ENCODE measurements around the gene NFYC.

Gene NFYC

DNA sequence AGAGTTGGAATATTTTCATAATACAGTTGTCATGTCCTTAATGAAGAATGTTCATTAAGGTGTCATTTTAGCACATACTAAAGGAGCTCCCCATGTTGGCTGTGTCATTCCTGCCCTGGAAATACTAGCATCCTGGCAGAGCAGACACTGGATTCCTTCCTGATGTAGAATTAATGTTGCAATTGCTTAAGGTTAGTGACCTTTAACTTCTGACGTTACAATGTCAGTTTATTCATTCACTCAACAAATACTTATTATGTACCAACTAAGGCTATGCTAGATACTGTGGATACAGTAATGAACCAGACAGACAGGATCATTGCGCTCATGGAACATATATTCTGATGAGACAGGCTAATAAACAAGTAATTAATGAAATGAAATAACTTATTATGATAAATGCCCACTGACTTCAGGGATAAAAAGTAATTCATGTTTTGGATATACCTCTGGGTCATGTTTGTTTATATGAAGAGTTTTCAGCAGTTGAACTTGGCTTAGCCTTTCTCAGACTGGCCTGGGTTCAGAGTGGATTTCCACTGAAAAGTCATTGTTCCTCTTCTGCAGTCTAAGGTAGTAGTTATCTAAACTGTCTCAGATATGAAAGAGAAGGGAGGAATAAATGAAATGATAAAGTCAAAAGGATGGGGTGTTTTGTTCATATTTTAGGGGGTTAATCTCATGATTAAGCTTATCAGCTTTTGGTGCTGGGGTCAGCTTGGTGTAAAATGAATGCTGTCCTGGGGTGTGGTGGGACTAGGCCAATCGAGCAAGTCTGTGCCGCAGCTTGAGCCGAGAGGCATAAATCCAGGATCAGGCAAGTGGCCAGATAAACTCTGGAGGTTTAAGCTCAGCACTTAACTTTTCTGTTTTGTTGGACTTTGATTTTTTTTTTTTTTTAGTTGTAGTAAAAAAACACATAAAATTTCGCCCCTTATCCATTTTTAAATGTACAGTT, 48.8 kb downstream of the NFYC start:
- DNase-seq = no peak

DNA sequence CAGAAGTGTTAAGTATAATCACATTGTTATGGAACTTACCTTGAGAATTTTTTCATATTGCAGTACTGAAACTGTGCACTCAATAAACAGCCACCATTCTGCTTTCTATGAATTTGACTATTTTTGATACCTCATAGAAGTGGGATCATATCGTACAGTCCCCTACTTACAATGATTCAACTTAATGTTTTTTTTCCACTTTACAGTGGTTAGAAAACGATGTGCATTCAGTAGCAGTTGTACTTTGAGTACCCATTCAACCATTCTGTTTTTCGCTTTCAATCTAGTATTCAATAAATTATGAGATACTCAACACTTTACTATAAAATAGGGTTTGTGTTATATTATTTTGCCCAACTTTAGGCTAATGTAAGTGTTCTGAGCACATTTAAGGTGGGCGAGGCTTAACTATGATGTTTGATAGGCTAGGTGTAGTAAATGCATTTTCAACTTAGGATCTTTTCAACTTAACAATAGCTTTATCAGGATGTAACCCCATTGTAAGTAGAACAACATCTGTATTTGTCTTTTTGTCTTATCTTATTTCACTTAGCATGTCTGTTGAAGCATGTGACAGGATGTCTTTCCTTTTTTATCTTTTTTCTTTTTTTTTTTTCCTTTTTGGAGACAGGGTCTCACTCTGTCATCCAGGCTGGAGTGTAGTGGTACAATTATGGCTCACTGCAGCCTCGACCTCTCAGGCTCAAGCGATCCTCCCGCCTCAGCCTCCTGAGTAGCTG, 49.7 kb downstream of the NFYC start:
- DNase-seq = no peak

DNA sequence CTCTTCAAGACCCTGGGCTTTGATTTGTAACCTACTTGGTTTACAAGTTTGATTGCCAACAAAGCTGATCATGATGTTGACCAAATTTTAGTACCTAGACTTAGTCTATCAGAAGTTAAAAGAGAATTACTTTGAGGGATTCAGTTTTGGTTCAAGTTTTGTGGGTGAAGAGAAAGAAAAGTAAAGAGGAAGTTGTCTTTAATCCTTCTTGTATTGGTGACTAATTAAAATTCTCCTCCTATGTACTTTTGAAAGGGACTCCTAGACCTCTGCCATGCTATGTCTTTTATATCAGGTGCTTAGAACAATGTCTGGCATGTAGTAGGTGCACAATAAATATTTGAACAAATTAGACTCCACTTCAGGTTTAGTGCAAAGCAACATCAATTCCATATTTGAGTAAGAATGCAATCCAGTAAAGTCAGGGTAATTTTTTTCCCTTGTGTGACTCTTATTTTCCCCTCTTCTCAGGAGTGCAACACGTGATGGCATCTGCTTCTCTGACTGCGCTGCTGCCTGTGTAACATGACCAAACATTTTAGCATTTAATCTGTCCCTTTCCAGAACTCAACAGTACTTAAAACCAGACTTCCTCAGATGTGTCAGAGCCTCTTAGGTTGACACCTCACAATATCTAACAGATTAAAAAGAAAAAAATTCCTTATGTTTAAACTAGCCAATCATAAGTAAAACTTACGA, 51.0 kb downstream of the NFYC start:
- no peak for DNase-seq

DNA sequence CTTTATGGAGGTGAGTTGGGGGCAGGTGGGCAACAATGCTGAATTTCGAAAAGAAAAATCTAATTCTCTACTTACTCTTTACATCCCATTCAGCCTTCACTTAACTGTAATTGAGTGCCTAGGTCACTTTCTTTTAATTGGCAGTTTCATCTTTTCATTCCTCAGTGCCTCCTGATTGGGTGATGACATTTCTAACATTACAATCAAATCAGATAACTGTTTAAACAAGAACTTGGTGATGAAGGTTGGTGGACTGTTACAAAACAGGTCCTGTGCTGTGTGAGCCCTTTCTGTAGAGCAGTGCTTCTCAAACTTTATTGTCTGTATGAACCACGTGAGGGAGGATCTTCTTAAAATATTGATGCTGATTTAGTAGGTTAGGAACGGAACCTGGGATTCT, 51.9 kb downstream of the NFYC start:
- DNase-seq = no peak

DNA sequence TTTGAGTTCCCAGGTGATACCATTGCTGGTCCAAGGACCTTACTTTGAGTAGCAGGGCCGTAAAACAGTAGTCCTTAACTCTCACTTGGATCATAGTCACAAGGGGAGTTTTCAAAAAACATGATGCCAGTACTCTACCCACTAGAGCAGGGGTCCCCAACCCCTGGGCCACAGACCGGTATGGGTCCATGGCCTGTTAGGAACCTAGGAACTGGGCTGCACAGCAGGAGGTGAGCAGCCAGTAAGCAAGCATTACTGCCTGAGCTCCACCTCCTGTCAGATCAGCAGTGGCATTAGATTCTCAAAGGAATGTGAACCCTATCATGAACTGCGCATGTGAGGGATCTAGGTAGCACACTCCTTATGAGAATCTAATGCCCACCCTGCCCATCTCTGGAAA, 52.4 kb downstream of the NFYC start:
- no peak for DNase-seq

DNA sequence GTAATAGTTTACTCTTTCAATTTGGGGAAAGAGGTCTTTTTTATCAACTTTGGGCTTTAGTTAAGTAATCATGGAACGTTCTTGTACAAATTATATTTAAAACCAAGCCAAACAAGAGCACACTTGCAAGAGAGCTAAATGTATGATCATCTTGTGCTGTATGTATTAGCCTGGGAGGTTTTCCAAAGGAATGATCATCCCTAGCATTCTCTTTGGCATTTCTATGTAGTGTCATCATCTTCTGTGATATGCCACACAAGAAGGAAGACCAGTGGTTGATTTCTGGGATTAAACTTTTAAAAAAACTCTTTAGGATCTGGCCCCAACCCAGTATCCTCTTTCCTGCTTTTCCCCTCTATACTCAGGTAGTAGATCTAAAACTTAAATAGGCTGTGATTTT, 53.7 kb downstream of the NFYC start:
- no peak for DNase-seq

- no peak for DNase-seq
These were observed 55.0 kb downstream of the NFYC start for GRCh38 chr1:40746344-40747090.

DNA sequence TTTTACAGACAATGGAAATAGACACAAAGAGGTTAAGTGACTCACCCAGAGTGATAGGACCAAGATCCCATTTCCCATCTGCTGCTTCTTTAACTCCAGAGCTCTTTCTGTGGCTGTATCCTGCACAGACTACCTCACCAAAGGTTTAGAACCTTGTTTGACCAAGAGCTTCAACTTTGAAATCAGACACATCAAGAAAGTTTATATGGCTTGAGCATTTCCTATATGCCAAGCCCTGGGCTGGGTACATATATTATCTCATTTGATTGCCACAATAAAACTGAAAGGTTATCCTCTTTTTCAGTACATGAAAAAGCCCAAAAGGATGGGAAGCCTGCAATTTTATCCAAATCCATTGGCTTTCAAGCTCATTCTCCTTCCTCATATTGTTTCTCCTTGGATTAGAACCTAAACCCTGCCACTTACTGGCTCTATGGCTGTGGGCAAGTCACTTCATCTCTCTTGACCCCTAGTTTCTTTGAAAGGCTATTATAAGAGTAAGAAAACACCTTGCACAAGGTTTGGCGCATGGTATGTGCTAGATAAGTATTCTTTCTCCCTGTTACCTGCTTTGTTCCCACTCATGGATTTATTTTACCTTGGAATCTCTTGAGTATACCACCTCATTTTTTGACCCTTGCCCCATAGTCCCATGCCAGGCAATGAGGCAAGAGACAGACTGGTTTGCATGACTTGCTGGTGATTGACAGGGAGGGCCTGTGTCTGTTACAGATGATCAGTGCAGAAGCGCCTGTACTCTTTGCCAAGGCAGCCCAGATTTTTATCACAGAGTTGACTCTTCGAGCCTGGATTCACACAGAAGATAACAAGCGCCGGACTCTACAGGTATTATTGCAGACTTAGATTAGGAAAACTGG, 57.6 kb downstream of the NFYC start:
- no peak for DNase-seq

- DNase-seq = no peak
These were observed 58.3 kb downstream of the NFYC start for GRCh38 chr1:40749817-40750216.

DNA sequence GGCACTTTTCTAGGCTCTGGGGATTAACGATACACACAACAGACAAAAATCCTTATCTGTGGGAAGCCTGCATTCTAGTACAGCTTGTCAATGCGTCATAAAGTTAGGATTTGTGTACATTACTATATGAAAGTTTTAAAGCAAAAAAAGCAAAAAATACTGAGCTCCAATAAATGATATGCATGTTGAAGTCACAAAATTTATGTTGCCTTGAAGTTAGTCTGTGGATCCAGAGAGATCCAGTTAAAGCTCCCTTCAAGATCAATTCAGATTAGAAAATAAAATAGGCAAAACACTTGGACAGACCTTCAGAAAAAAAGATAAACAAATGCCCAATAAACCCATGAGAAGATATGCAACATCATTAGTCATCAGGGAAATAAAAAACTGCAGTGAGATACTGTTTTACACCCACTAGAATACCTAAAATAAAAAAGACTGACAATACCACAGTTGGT, 59.0 kb downstream of the NFYC start:
- DNase-seq = no peak

GRCh38 chr1:40751802-40752201, 60.3 kb downstream of the NFYC start:
- DNase-seq = no peak

GRCh38 chr1:40753142-40753882, 61.8 kb downstream of the NFYC start:
- no peak for DNase-seq

DNA sequence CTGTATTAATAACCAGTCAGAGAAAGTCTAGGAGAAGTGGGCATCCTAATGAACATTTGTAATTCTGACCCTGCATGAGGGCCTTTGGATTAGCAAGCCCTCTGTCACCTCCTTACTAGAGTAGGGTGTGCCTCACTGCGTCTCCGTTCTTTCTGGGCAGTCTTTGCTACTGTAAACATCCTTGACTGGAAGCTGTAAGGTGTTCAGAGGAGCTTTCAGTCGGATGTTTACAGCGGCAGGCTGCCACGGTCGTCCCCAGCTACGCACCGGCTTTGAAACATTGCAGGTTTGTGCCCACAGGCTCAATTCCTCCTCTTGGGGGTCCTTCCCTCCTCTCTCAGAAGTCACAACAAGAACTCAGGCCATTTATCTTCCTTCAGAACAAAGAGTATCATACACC, 62.7 kb downstream of the NFYC start:
- no peak for DNase-seq

DNA sequence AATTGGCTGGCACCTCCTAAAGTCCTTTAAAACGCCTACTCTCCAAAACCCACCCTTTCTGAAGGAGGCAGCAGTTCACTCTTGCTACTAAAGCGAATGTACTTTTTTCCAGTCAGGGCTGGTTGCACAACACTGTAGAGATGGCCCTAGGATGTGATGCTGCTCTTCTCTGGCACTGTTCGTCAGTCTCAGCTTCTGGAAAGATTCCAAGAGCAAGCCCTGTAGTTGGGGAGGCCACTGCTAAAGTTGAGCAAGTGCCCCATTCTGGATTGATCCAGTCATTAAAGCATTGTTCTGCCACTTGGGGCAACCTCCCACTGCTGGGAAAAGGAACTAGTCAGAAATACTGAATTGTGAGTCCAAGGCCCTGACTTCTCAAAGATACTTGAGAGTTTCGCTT, 63.6 kb downstream of the NFYC start:
- no peak for DNase-seq

DNA sequence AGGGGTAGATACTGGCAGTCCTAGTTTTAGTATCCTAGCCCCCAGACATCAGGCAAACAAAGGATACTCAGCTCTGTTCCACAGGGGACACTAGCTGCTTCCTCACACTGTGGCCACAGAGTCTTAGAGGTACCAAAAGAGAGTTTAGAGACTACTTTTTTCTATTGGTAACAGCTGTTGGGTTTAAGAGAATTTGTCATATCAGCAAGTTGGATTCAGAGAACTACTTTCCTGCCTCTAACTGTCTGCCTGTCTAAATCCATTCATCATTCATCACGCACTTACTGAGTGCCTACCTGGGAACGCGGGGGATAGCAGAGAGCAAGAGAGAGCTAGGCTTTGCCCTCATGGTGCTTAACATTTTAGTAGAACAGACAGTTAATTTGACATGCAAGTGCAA, 65.0 kb downstream of the NFYC start:
- DNase-seq = no peak

GRCh38 chr1:40757084-40757483, 65.6 kb downstream of the NFYC start:
- DNase-seq = no peak

DNA sequence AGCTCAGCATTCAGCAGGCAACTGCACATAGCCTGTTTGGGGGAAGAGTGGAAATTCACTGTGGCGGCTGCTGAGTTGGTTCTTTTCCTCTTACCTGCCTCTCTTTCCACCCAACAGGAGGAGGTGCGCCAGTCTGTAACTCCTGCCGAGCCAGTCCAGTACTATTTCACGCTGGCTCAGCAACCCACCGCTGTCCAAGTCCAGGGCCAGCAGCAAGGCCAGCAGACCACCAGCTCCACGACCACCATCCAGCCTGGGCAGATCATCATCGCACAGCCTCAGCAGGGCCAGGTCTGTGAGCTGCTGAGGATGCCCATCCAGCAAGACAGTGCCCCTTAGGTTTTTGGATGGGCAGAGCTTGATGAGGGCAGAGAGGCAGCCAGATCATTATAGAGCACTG, 66.5 kb downstream of the NFYC start:
- DNase-seq = no peak

GRCh38 chr1:40758578-40759343, 67.3 kb downstream of the NFYC start:
- no peak for DNase-seq

DNA sequence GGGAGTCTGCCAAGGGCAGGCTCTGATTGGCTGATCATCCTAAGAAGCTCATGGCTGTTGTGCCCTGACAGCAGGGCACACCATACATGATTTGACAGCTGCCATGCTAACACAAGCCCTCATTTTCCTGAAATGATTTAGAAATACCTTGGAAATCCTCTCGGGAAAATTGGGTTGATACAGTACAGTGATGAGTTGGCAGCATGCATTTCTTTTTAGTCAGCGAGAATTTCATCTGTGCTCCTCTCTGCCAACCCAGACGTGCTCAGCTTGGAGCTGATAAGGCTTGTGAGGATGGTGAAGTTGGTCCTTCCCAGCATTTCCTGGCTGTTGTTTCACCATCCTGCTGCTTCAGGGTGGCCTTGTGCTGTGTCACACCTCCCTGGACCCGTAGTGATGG, 69.5 kb downstream of the NFYC start:
- no peak for DNase-seq

All from NCI-H1930 (cell line).